ENCODE measurements around the gene RPS15.

GRCh38 chr19:1396768-1397679 is 41.2 kb upstream of the RPS15 start:
- TF ChIP-seq, protein P1, sequence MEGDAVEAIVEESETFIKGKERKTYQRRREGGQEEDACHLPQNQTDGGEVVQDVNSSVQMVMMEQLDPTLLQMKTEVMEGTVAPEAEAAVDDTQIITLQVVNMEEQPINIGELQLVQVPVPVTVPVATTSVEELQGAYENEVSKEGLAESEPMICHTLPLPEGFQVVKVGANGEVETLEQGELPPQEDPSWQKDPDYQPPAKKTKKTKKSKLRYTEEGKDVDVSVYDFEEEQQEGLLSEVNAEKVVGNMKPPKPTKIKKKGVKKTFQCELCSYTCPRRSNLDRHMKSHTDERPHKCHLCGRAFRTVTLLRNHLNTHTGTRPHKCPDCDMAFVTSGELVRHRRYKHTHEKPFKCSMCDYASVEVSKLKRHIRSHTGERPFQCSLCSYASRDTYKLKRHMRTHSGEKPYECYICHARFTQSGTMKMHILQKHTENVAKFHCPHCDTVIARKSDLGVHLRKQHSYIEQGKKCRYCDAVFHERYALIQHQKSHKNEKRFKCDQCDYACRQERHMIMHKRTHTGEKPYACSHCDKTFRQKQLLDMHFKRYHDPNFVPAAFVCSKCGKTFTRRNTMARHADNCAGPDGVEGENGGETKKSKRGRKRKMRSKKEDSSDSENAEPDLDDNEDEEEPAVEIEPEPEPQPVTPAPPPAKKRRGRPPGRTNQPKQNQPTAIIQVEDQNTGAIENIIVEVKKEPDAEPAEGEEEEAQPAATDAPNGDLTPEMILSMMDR (IDR thresholded peaks at IDR 0.05), result no peak
- TF ChIP-seq EP300 (IDR thresholded peaks at IDR 0.05) (no peak), POLR2A (IDR thresholded peaks at IDR 0.05) (no peak)

All from tibial nerve (tissue), 4 donors.